GM12878 (cell line): ENCODE results near the gene POLA2. TPM values are rescaled to one million over a fixed set of nuclear protein-coding genes. Genes with fewer than 3 reads are reported as not detected.

ENCODE experiments used
- BCL11A ChIP-seq: IDR thresholded peaks from 2 replicates; pipeline ENCODE4 v1.6.1; 2011; ENCODE audit warnings: low read depth, low read length
- BHLHE40 ChIP-seq, 2 experiments: fragments of 450-650 bp in 1 of 2; IDR thresholded peaks; 2 replicates each; pipeline ENCODE4 v1.6.1; 2011 to 2017; ENCODE audit warnings: low read depth in 2 of 2, borderline replicate concordance in 1 of 2, improper control_type of control experiment in 1 of 2, low read length in 1 of 2, mild to moderate bottlenecking in 1 of 2
- CBX5 ChIP-seq: sonication (generic); IDR thresholded peaks from 2 replicates; pipeline ENCODE4 v1.6.1; 2016; ENCODE audit warnings: low read depth, moderate library complexity, mild to moderate bottlenecking, inconsistent platforms
- SP1 ChIP-seq: IDR thresholded peaks from one replicate; pipeline ENCODE4 v1.6.1; 2011; ENCODE audit warnings: low read depth, low read length
- polyA plus RNA-seq, 11 experiments: library from polyadenylated mRNA; depleted of rRNA in 4 of 11; unstranded in 6 of 11; stranded (reverse) in 5 of 11; fragments of >200 nt; fragmentation: Nextera tagmentation in 4 of 11; fragmentation: Illumina TruSeq in 1 of 11; extraction: Ambion mirVana in 4 of 11; extraction: Trizol in 1 of 11; gene quantifications; 1 replicate in 1 of 11; 2 replicates in 10 of 11; pipeline versions ENCODE4 v1.2.1 to v1.2.3, GENCODE V29; 2011 to 2016; ENCODE audit warnings: inconsistent platforms in 2 of 11, missing spikeins in 2 of 11, low read depth in 1 of 11
- total RNA-seq, 4 experiments: library from RNA; depleted of rRNA in 3 of 4; stranded (reverse); fragments of >200 nt in 3 of 4; fragmentation: Illumina TruSeq in 1 of 4; extraction: Trizol in 1 of 4; gene quantifications; 2 replicates each; pipeline versions ENCODE4 v1.2.1 to v1.2.3, GENCODE V29; 2013 to 2021
- TF ChIP-seq, protein P1 (sequence below): fragments of 450-650 bp; IDR thresholded peaks from 2 replicates; pipeline ENCODE4 v1.6.1; 2018; ENCODE audit warnings: borderline replicate concordance, mild to moderate bottlenecking; ENCODE audit not compliant: partially characterized antibody
- TF ChIP-seq, protein P2 (sequence below): fragments of 450-650 bp; IDR thresholded peaks from 2 replicates; pipeline ENCODE4 v1.6.1; 2017; ENCODE audit warnings: mild to moderate bottlenecking, moderate library complexity

Gene POLA2
- total and polyA plus RNA-seq, 10 of the 15 experiments (the other 5 are each of a cell fraction or from before 2014, with no cell fraction given), result 4.2 to 121 (median 56.2) TPM

DNA sequence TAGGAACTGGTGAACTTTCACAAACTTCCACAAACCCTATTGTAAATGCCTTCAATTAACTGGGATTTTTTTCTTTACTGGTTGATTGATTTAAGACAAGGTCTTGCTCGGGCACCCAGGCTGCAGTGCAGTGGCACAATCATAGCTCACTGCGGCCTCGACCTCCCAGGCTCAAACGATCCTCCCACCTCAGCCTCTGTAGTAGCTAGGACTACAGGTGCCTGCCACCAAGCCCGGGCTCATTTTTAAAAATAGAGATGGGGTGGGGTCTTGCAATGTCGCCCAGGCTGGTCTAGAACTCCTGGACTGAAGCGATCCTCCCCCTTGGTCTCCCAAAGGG is 35.7 kb upstream of the POLA2 start (continued):
- TF ChIP-seq, protein P1, sequence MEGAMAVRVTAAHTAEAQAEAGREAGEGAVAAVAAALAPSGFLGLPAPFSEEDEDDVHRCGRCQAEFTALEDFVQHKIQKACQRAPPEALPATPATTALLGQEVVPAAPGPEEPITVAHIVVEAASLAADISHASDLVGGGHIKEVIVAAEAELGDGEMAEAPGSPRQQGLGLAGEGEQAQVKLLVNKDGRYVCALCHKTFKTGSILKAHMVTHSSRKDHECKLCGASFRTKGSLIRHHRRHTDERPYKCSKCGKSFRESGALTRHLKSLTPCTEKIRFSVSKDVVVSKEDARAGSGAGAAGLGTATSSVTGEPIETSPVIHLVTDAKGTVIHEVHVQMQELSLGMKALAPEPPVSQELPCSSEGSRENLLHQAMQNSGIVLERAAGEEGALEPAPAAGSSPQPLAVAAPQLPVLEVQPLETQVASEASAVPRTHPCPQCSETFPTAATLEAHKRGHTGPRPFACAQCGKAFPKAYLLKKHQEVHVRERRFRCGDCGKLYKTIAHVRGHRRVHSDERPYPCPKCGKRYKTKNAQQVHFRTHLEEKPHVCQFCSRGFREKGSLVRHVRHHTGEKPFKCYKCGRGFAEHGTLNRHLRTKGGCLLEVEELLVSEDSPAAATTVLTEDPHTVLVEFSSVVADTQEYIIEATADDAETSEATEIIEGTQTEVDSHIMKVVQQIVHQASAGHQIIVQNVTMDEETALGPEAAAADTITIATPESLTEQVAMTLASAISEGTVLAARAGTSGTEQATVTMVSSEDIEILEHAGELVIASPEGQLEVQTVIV, result no peak
- TF ChIP-seq SP1, result no peak
- no peak for TF ChIP-seq BCL11A
- no peak for TF ChIP-seq CBX5
- no peak for TF ChIP-seq BHLHE40 (IDR thresholded peaks at IDR 0.05; ENCODE audit: borderline replicate concordance in 1 of 2, low read depth in 2 of 2, low read length in 1 of 2)
- TF ChIP-seq, protein P2, sequence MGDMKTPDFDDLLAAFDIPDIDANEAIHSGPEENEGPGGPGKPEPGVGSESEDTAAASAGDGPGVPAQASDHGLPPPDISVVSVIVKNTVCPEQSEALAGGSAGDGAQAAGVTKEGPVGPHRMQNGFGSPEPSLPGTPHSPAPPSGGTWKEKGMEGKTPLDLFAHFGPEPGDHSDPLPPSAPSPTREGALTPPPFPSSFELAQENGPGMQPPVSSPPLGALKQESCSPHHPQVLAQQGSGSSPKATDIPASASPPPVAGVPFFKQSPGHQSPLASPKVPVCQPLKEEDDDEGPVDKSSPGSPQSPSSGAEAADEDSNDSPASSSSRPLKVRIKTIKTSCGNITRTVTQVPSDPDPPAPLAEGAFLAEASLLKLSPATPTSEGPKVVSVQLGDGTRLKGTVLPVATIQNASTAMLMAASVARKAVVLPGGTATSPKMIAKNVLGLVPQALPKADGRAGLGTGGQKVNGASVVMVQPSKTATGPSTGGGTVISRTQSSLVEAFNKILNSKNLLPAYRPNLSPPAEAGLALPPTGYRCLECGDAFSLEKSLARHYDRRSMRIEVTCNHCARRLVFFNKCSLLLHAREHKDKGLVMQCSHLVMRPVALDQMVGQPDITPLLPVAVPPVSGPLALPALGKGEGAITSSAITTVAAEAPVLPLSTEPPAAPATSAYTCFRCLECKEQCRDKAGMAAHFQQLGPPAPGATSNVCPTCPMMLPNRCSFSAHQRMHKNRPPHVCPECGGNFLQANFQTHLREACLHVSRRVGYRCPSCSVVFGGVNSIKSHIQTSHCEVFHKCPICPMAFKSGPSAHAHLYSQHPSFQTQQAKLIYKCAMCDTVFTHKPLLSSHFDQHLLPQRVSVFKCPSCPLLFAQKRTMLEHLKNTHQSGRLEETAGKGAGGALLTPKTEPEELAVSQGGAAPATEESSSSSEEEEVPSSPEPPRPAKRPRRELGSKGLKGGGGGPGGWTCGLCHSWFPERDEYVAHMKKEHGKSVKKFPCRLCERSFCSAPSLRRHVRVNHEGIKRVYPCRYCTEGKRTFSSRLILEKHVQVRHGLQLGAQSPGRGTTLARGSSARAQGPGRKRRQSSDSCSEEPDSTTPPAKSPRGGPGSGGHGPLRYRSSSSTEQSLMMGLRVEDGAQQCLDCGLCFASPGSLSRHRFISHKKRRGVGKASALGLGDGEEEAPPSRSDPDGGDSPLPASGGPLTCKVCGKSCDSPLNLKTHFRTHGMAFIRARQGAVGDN, result no peak
